Neural progenitor cell (in vitro differentiated cells): Measurements from ENCODE around the gene RIOK1. TPM values are rescaled to one million over a fixed set of nuclear protein-coding genes. Genes with fewer than 3 reads are reported as not detected.
"Not testable (repeated sequence)": the region's sequence is repeated elsewhere in the genome, so short reads cannot be mapped to it uniquely, and the experiment has no call there.

Experiments
- DNase-seq: peaks from one replicate; pipeline ENCODE4 v3.0.0-alpha.2; 2016; ENCODE audit warnings: low spot score
- H2AFZ ChIP-seq: fragments of 200-600 bp; sonication (generic); replicated peaks from 2 replicates; pipeline ENCODE4 v1.6.1; 2016; ENCODE audit warnings: antibody characterized with exemption
- H3F3A ChIP-seq: fragments of 200-600 bp; sonication (generic); 2 replicates; pipeline ENCODE4 v1.6.1; 2016; ENCODE audit warnings: antibody characterized with exemption, low read depth
- H3K27ac ChIP-seq: fragments of 200-600 bp; sonication (generic); 2 replicates; pipeline ENCODE4 v1.5.1; 2016; ENCODE audit warnings: mild to moderate bottlenecking
- H3K27me3 ChIP-seq: fragments of 200-600 bp; sonication (generic); 2 replicates; pipeline ENCODE4 v1.6.1; 2016; ENCODE audit warnings: mild to moderate bottlenecking, moderate library complexity
- H3K36me3 ChIP-seq: fragments of 200-600 bp; sonication (generic); 2 replicates; pipeline ENCODE4 v1.5.1; 2016
- H3K4me1 ChIP-seq: fragments of 200-600 bp; sonication (generic); 2 replicates; pipeline ENCODE4 v1.6.1; 2016; ENCODE audit warnings: mixed run types
- H3K4me2 ChIP-seq: fragments of 200-600 bp; sonication (generic); 2 replicates; pipeline ENCODE4 v1.6.1; 2016
- H3K4me3 ChIP-seq: fragments of 200-600 bp; sonication (generic); 2 replicates; pipeline ENCODE4 v1.5.1; 2016
- H3K79me2 ChIP-seq: fragments of 200-600 bp; sonication (generic); 2 replicates; pipeline ENCODE4 v1.6.1; 2016; ENCODE audit warnings: low read depth
- H3K9ac ChIP-seq: fragments of 200-600 bp; sonication (generic); 2 replicates; pipeline ENCODE4 v1.6.1; 2016
- H3K9me3 ChIP-seq: fragments of 200-600 bp; sonication (generic); 2 replicates; pipeline ENCODE4 v1.5.1; 2016; ENCODE audit warnings: low read depth
- H4K20me1 ChIP-seq: fragments of 200-600 bp; sonication (generic); 2 replicates; pipeline ENCODE4 v1.6.1; 2016; ENCODE audit warnings: low read depth
- H3K27ac Mint-ChIP-seq: 3 replicates; pipeline ENCODE4 v1.8.0; 2021; ENCODE audit warnings: mixed read lengths
- H3K27me3 Mint-ChIP-seq: 2 replicates; pipeline ENCODE4 v1.8.0; 2022; ENCODE audit warnings: low read depth, mild to moderate bottlenecking, inconsistent platforms, moderate library complexity, mixed read lengths; ENCODE audit not compliant: insufficient read depth
- H3K36me3 Mint-ChIP-seq: 3 replicates; pipeline ENCODE4 v1.8.0; 2021; ENCODE audit warnings: mixed read lengths
- H3K4me1 Mint-ChIP-seq: 3 replicates; pipeline ENCODE4 v1.8.0; 2021; ENCODE audit warnings: mixed read lengths
- H3K4me3 Mint-ChIP-seq: 3 replicates; pipeline ENCODE4 v1.8.0; 2021; ENCODE audit warnings: mild to moderate bottlenecking, moderate library complexity, mixed read lengths
- H3K9me3 Mint-ChIP-seq: 3 replicates; pipeline ENCODE4 v1.8.0; 2020; ENCODE audit warnings: mixed read lengths
- CTCF ChIP-seq: fragments of 200-600 bp; sonication (generic); IDR thresholded peaks from 2 replicates; pipeline ENCODE4 v1.5.1; 2017; ENCODE audit warnings: antibody characterized with exemption, mild to moderate bottlenecking
- EZH2 ChIP-seq: fragments of 200-600 bp; sonication (generic); IDR thresholded peaks from 2 replicates; pipeline ENCODE4 v1.6.1; 2017; ENCODE audit warnings: antibody characterized with exemption, mild to moderate bottlenecking, moderate library complexity
- EZH2phosphoT487 ChIP-seq: fragments of 200-600 bp; sonication (generic); IDR thresholded peaks from 2 replicates; pipeline ENCODE4 v1.6.1; 2017; ENCODE audit warnings: antibody characterized with exemption
- total RNA-seq: library from RNA; depleted of rRNA; stranded (reverse); fragments of >200 nt; gene quantifications from 2 replicates; pipeline ENCODE4 v1.2.3, GENCODE V29; 2015; ENCODE audit warnings: low replicate concordance

RIOK1 gene
- total RNA-seq, 1 donor from 2014 or later = 21.5 TPM

- Mint-ChIP-seq H3K27ac (no peak overlapping the region), H3K9me3 (peaks cover 3% of the 10 kb centered on the region), H3K27me3 (peaks cover 3% of the 10 kb centered on the region), H3K4me3 (no peak overlapping the region), H3K36me3 (no peaks in the 10 kb centered on the region), H3K4me1 (peaks cover 5% of the 10 kb centered on the region)
- no peak for DNase-seq
- H2AFZ ChIP-seq = no peak overlapping the region
- TF ChIP-seq EZH2phosphoT487 = no peak
- TF ChIP-seq CTCF = no peak
- no peak for TF ChIP-seq EZH2
- no peaks in the 10 kb centered on the region for H3K9me3 ChIP-seq
- H3K4me1 ChIP-seq = no peaks in the 10 kb centered on the region
- H3K36me3 ChIP-seq = no peaks in the 10 kb centered on the region
- no peaks in the 10 kb centered on the region for H3K79me2 ChIP-seq
- H3K4me2 ChIP-seq = no peak overlapping the region
- no peak overlapping the region for H3K27ac ChIP-seq
- no peak overlapping the region for H3K9ac ChIP-seq
- H3F3A ChIP-seq = no peaks in the 10 kb centered on the region
- no peaks in the 10 kb centered on the region for H3K27me3 ChIP-seq
- H4K20me1 ChIP-seq = no peaks in the 10 kb centered on the region
- no peak overlapping the region for H3K4me3 ChIP-seq
Observed at GRCh38 chr6:7343546-7344475, 45.8 kb upstream of the RIOK1 start.

DNA sequence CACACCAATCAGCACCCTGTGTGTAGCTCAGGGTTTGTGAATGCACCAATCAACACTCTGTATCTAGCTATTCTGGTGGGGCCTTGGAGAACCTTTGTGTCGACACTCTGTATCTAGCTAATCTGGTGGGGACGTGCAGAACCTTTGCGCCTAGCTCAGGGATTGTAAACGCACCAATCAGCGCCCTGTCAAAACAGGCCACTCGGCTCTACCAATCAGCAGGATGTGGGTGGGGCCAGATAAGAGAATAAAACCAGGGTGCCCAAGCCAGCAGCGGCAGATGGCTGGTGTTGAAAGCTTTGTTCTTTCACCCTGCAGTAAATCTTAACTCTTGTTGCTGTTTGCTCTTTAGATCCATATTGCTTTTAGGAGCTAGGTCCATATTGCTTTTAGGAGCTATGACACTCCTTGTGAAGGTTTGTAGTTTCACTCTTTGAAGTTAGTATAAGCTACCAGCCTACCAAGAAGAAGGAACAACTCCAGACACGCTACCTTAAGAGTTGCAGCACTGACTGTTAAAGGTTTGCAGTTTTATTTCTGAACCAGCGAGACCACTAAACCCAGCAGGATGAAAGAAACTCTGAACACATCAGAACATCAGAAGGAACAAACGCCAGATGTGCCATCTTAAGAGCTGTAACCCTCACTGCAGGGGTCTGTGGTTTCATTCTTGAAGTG lies 44.7 kb upstream of the RIOK1 start:
- H3K9me3 ChIP-seq, H3K79me2 ChIP-seq, H3F3A ChIP-seq, H3K4me1 ChIP-seq, H3K27me3 Mint-ChIP-seq, H3K27ac Mint-ChIP-seq, H3K9ac ChIP-seq, H3K4me3 Mint-ChIP-seq, H3K4me2 ChIP-seq, H3K27me3 ChIP-seq, H2AFZ ChIP-seq, H3K4me3 ChIP-seq, H3K36me3 ChIP-seq, DNase-seq, H4K20me1 ChIP-seq, H3K4me1 Mint-ChIP-seq, H3K9me3 Mint-ChIP-seq, H3K27ac ChIP-seq, H3K36me3 Mint-ChIP-seq: not testable (repeated sequence)

- not testable (repeated sequence) for H3K27ac ChIP-seq, H3K4me3 Mint-ChIP-seq, H3K9ac ChIP-seq, H3K4me3 ChIP-seq, H3K27me3 ChIP-seq, H3F3A ChIP-seq, H3K79me2 ChIP-seq, DNase-seq, H3K9me3 ChIP-seq, H3K36me3 ChIP-seq, H3K4me1 Mint-ChIP-seq, H3K4me2 ChIP-seq, H3K27me3 Mint-ChIP-seq, H3K4me1 ChIP-seq, H2AFZ ChIP-seq, H4K20me1 ChIP-seq, H3K9me3 Mint-ChIP-seq, H3K36me3 Mint-ChIP-seq
- H3K27ac Mint-ChIP-seq = peak overlapping the region; percentile 51
Observed at GRCh38 chr6:7347551-7347997, 42.0 kb upstream of the RIOK1 start.

GRCh38 chr6:7350591-7350990 lies 39.0 kb upstream of the RIOK1 start:
- H3K4me2 ChIP-seq, H3K36me3 Mint-ChIP-seq, H3K9me3 ChIP-seq, H3K27ac Mint-ChIP-seq, H3K9me3 Mint-ChIP-seq, H3K27me3 ChIP-seq, H3F3A ChIP-seq, H3K4me3 Mint-ChIP-seq, H3K36me3 ChIP-seq, H3K79me2 ChIP-seq, H4K20me1 ChIP-seq, H2AFZ ChIP-seq, H3K4me1 ChIP-seq, H3K27ac ChIP-seq, DNase-seq, H3K27me3 Mint-ChIP-seq, H3K4me3 ChIP-seq, H3K4me1 Mint-ChIP-seq, H3K9ac ChIP-seq: not testable (repeated sequence)

DNA sequence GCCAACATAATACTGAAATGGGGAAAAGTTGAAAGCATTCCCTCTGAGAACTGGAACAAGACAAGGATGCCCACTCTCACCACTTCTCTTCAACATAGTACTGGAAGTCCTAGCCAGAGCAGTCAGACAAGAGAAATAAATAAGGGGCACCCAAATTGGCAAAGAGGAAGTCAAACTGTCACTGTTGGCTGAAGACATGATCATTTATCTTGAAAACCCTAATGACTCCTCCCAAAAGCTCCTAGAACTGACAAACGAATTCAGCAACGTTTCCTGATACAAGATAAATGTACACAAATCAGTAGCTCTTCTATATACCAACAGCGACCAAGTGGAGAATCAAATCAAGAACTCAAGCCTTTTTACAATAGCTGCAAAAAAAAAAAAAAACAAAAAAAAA lies 37.7 kb upstream of the RIOK1 start:
- H3K36me3 Mint-ChIP-seq, H3K27ac ChIP-seq, H3K4me3 ChIP-seq, H3K4me1 ChIP-seq, H3K36me3 ChIP-seq, H3K4me1 Mint-ChIP-seq, H3K27me3 Mint-ChIP-seq, H3K4me3 Mint-ChIP-seq, H3K27ac Mint-ChIP-seq, H3K9me3 Mint-ChIP-seq, H3K79me2 ChIP-seq, H3F3A ChIP-seq, H3K4me2 ChIP-seq, DNase-seq, H3K9ac ChIP-seq, H3K27me3 ChIP-seq, H4K20me1 ChIP-seq, H2AFZ ChIP-seq, H3K9me3 ChIP-seq: not testable (repeated sequence)
